HepG2 (cell line): ENCODE data around the gene RABEP2.

ENCODE experiments used
- BRCA1 ChIP-seq: sonication (generic); formaldehyde crosslinking; IDR thresholded peaks from 2 replicates; pipeline ENCODE4 v1.4.0; 2020; ENCODE audit warnings: missing genetic modification reagents
- CHD4 ChIP-seq: fragments of 200-600 bp; sonication (generic); IDR thresholded peaks from 2 replicates; pipeline ENCODE4 v1.7.0; 2017; ENCODE audit warnings: mild to moderate bottlenecking, low read length, borderline replicate concordance
- CTCF ChIP-seq: sonication (generic); formaldehyde crosslinking; IDR thresholded peaks from 2 replicates; pipeline ENCODE4 v1.5.0; 2020; ENCODE audit warnings: mild to moderate bottlenecking, missing genetic modification reagents, moderate library complexity
- E2F5 ChIP-seq: sonication (generic); formaldehyde crosslinking; conservative IDR thresholded peaks from 2 replicates; pipeline ENCODE4 v1.4.0; 2020; ENCODE audit warnings: missing genetic modification reagents
- EP300 ChIP-seq, 3 experiments: sonication (generic) in 1 of 3; formaldehyde crosslinking in 1 of 3; IDR thresholded peaks; 2 replicates each; pipeline versions ENCODE4 v1.5.1 to v1.6.1; 2011 to 2020; ENCODE audit warnings: low read depth in 2 of 3, low read length in 2 of 3, borderline replicate concordance in 1 of 3, improper control_type of control experiment in 1 of 3, mild to moderate bottlenecking in 1 of 3, missing genetic modification reagents in 1 of 3, moderate library complexity in 1 of 3
- ETV6 ChIP-seq: sonication (generic); formaldehyde crosslinking; conservative IDR thresholded peaks from 2 replicates; pipeline ENCODE4 v1.4.0; 2020; ENCODE audit warnings: missing genetic modification reagents
- KDM3A ChIP-seq: IDR thresholded peaks from 2 replicates; pipeline ENCODE4 v1.6.1; 2018; ENCODE audit warnings: low read depth, missing compliant biosample characterization
- MATR3 ChIP-seq: sonication (generic); formaldehyde crosslinking; IDR thresholded peaks from 2 replicates; pipeline ENCODE4 v1.4.0; 2020; ENCODE audit warnings: missing genetic modification reagents
- MLX ChIP-seq: IDR thresholded peaks from 2 replicates; pipeline ENCODE4 v1.6.1; 2016
- NFE2L2 ChIP-seq: fragments of 150-350 bp; IDR thresholded peaks from 2 replicates; pipeline ENCODE4 v1.6.1; 2014; ENCODE audit warnings: low read length
- POLR2A ChIP-seq, 2 experiments: IDR thresholded peaks; 2 replicates each; pipeline ENCODE4 v1.6.1; 2011; ENCODE audit warnings: low read depth in 2 of 2, low read length in 2 of 2, mild to moderate bottlenecking in 1 of 2, moderate library complexity in 1 of 2; ENCODE audit not compliant: insufficient read depth in 1 of 2
- TAF1 ChIP-seq: sonication (generic); formaldehyde crosslinking; IDR thresholded peaks from 2 replicates; pipeline ENCODE4 v1.4.0; 2020; ENCODE audit warnings: missing genetic modification reagents
- ZZZ3 ChIP-seq: sonication (generic); formaldehyde crosslinking; IDR thresholded peaks from 2 replicates; pipeline ENCODE4 v1.4.0; 2020; ENCODE audit warnings: missing genetic modification reagents, mild to moderate bottlenecking, borderline replicate concordance
- TF ChIP-seq, protein P1 (sequence below): sonication (generic); formaldehyde crosslinking; IDR thresholded peaks from 2 replicates; pipeline ENCODE4 v1.5.0; 2020; ENCODE audit warnings: missing genetic modification reagents

DNA sequence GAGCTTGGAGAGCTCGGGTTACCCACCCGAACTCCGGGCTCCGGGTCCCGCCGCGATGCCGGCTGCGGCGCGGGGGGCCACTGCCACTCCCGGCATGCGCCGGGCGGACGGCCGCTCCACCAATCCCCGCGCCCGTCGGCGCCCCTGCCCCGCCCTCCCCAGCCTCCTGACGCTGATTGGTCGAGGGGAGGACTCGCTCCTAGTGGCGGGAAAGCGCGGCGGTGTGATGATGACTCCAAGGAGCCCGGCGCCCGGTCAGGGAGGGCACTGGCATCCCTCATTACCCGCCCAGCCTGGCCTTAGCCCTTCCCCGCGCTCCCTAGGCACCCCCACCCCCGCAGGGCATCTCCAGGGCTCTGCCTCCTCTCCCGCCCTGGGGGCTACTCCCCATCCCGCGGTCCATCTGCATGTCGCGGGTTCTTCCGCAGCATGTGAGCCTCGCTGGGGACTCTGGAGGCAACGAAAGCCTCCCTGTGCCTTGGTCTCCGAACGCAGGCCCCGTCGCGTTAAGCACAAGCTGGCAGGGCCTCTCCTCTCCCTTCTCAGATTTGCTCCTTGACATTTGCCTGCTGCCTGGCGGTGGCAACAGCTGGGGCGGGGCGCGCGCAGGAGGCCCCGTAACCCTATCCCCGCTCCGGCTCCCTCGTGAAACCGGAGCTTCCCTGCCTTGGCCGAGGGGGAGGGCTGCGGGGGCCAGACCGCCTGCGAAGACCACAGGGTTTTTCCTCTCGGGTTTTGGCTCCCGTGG is 45.0 kb downstream of the RABEP2 start:
- no peak for TF ChIP-seq KDM3A
- TF ChIP-seq CTCF (CRISPR knock-in tag), result no peak
- TF ChIP-seq TAF1 (CRISPR knock-in tag), result no peak
- no peak for TF ChIP-seq MATR3 (CRISPR knock-in tag)
- no peak for TF ChIP-seq BRCA1
- no peak for TF ChIP-seq ETV6 (CRISPR knock-in tag)
- no peak for TF ChIP-seq MLX (CRISPR knock-in tag)
- TF ChIP-seq EP300 (IDR thresholded peaks at IDR 0.05; ENCODE audit: low read depth in 2 of 2, low read length in 2 of 2), result no peak
- no peak for TF ChIP-seq EP300 (CRISPR knock-in tag; IDR thresholded peaks at IDR 0.05; ENCODE audit: borderline replicate concordance)
- TF ChIP-seq E2F5 (CRISPR knock-in tag), result no peak
- TF ChIP-seq, protein P1, sequence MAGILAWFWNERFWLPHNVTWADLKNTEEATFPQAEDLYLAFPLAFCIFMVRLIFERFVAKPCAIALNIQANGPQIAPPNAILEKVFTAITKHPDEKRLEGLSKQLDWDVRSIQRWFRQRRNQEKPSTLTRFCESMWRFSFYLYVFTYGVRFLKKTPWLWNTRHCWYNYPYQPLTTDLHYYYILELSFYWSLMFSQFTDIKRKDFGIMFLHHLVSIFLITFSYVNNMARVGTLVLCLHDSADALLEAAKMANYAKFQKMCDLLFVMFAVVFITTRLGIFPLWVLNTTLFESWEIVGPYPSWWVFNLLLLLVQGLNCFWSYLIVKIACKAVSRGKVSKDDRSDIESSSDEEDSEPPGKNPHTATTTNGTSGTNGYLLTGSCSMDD, result no peak
- no peak for TF ChIP-seq ZZZ3 (CRISPR knock-in tag)
- no peak for TF ChIP-seq NFE2L2
- no peak for TF ChIP-seq POLR2A (IDR thresholded peaks at IDR 0.05; ENCODE audit: insufficient read depth in 1 of 2, low read depth in 2 of 2, low read length in 2 of 2)
- no peak for TF ChIP-seq CHD4
